Measurements from ENCODE around the gene ST8SIA6.
"Not testable (repeated sequence)": the region's sequence is repeated elsewhere in the genome, so short reads cannot be mapped to it uniquely, and the experiment has no call there.

Gene ST8SIA6

DNA sequence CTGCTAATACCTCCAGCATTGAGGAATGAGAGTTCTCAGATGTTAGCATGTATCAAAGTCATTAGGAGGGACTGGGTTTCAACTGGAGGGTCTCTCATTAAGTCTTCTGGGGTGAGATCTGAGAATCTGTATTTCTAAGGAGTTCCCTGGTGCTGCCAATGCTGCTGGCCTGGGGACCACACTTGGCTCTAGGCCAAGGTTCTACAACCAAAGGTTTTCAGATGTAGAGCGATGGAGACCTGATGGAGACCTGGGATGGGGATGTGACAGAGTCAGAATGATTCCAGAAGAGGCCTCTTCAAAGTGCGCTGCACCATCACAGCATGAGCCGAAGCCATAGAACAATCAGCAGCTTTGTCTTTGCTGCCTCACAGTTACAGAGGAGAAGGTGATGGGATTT lies 27.2 kb downstream of the ST8SIA6 start:
- no peak for DNase-seq (ENCODE audit: low read depth in 2 of 2)

DNA sequence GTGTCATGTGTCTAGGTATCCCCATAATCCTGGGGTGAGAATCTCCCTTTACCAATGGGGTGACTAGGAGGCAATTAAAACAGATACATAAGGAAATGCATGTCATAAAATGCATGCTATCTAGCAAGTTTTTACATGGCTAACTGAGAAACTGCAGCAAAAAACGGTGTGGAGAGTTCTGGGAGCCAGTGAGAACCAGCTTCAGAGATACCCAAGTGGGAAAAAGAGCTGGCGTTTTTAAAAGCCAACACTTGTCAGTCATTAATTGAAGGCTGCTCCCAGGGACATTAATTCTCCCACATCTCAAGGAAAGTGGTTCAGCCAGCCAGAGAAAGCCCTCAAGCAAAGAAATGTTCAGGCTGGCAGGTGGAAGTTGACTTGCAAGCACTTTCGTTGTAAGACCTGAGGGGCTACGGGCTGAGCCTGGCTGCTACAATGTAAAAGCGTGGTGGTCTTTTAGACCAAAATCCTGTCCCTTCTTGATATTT lies 28.1 kb downstream of the ST8SIA6 start:
- no peak for DNase-seq (ENCODE audit: low read depth in 2 of 2)

DNA sequence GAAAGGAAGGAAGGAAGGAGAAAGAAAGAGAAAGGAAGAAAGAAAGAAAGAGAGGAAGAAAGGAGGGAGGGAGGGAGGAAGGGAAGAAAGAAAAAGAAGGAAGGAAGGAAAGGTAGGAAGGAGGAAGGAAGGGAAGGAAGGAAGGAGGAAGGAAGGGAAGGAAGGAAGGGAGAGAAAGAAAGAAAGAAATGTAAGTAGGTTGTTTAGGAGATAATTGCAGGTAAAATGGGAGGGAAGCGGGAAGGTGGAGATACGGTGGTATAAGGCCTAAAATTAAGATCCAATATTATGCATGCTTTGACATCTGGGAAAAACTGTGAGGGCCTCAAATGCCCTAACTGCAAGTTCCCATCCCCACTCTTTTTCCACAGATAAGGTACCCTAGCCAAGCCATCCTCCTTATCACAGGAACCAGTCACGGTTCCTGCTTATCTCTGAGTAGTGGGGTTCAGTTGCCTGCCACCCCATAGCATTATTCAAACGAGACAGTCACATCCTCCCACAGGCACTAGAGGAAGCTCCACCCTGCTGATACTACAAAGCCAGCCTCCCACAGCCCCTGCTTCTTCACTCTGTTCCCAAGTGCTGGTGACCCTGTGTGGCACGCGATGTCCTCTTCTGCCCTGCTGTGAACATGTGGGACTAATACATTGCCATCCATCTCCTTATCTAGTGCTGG lies 28.7 kb downstream of the ST8SIA6 start:
- DNase-seq (ENCODE audit: low read depth in 2 of 2), result peak; percentile 23 to 28

GRCh38 chr10:17423632-17424186 lies 30.7 kb downstream of the ST8SIA6 start:
- no peak for DNase-seq (ENCODE audit: low read depth in 2 of 2)

GRCh38 chr10:17422931-17423330 lies 31.5 kb downstream of the ST8SIA6 start:
- DNase-seq (ENCODE audit: low read depth in 2 of 2), result no peak

DNA sequence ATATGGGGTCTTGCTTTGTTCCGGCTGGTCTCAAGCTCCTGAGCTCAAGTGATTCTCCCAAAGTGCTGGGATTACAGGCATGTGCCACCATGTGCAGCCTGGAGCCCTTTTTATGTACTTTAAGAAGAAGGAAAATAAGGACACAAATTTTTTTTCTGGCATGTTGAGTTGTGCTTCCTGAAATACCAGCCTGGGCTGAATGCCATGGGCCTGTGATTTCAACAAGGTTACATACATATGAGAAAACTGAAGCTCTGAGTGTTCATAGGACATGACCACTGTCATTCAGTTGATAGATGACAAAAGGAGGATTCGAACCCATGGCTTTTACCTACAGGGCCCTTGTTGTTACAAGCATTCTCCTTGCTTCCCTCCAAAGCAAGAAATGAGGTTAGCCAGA lies 36.1 kb downstream of the ST8SIA6 start:
- DNase-seq (ENCODE audit: low read depth in 2 of 2), result no peak

DNA sequence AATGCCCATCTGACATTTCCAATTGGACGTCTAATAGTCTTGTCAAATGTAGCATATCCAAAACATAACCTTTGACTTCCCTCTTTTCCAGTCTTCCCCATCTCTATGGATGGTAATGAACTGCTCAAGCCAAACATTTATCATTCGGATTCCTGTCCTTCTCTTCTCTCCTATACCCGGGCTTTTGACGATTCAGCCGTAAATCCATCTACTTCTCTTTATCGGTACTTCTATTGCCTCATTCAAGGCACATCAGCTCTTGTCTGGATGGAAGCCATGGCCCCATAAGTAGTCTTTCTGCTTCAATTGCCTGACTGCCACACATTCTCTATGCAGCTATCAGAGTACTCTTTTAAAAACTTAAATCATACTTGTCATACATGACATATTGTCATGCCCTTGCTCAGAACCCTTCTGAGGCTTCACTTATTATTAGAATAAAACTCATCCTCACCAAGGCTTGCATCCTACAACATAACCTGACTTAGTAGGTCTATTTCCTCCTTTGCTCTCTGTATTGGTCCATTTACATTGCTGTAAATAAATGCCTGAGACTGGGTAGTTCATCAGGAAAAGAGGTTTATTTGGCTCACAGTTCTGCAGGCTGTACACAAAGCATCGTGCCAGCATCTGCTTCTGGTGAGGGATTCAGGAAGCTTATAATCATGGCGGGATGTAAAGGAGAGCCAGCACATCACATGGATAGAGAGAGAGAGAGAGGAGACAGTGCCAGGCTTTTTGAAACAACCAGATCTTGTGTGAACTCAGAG lies 37.8 kb downstream of the ST8SIA6 start:
- no peak for DNase-seq (ENCODE audit: low read depth in 2 of 2)

- no peak for DNase-seq (ENCODE audit: low read depth in 2 of 2)
Observed at GRCh38 chr10:17415046-17415658, 39.2 kb downstream of the ST8SIA6 start.

GRCh38 chr10:17414484-17414883 lies 39.9 kb downstream of the ST8SIA6 start:
- no peak for DNase-seq (ENCODE audit: low read depth in 2 of 2)

GRCh38 chr10:17413876-17414275 lies 40.5 kb downstream of the ST8SIA6 start:
- no peak for DNase-seq (ENCODE audit: low read depth in 2 of 2)

- DNase-seq (ENCODE audit: low read depth in 2 of 2), result no peak
Observed at GRCh38 chr10:17412323-17412722, 42.1 kb downstream of the ST8SIA6 start.

DNA sequence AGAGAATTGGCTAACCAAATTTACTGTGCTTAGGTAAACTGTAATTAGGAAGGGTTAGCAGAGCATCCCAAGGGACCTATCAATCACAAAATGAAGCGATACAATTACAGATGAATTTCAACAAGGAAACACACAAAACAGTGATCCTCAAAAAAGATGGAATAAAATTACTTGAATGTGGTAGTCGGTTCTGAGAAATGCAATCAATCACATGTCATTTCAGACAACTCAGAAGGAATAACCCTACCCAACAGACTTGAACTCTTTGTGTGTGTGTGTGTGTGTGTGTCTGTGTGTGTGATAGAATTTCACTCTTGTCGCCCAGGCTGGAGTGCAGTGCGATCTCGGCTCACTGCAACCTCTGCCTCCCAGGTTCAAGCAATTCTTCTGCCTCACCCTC lies 43.5 kb downstream of the ST8SIA6 start:
- DNase-seq (ENCODE audit: low read depth in 2 of 2), result no peak

GRCh38 chr10:17409170-17409733 lies 45.1 kb downstream of the ST8SIA6 start:
- no peak for DNase-seq (ENCODE audit: low read depth in 2 of 2)

- DNase-seq (ENCODE audit: low read depth in 2 of 2), result no peak
Observed at GRCh38 chr10:17407047-17407446, 47.3 kb downstream of the ST8SIA6 start.

GRCh38 chr10:17406036-17406834 lies 48.2 kb downstream of the ST8SIA6 start:
- DNase-seq (ENCODE audit: low read depth in 2 of 2), result no peak

GRCh38 chr10:17403161-17403560 lies 51.2 kb downstream of the ST8SIA6 start:
- no peak for DNase-seq (ENCODE audit: low read depth in 2 of 2)

GRCh38 chr10:17402040-17402439 lies 52.4 kb downstream of the ST8SIA6 start:
- DNase-seq (ENCODE audit: low read depth in 2 of 2), result not testable (repeated sequence)

- no peak for DNase-seq (ENCODE audit: low read depth in 2 of 2)
Observed at GRCh38 chr10:17396004-17396403, 58.4 kb downstream of the ST8SIA6 start.

- no peak for DNase-seq (ENCODE audit: low read depth in 2 of 2)
Observed at GRCh38 chr10:17394854-17395253, 59.5 kb downstream of the ST8SIA6 start.

- DNase-seq (ENCODE audit: low read depth in 2 of 2), result no peak
Observed at GRCh38 chr10:17387861-17388503, 66.4 kb downstream of the ST8SIA6 start.

- DNase-seq (ENCODE audit: low read depth in 2 of 2), result no peak
Observed at GRCh38 chr10:17386616-17387075, 67.7 kb downstream of the ST8SIA6 start.
